Astrocyte (in vitro differentiated cells and primary cell): ENCODE data around the gene SATB2. TPM values are rescaled to one million over a fixed set of nuclear protein-coding genes. Genes with fewer than 3 reads are reported as not detected.

Experiments used
- DNase-seq: peaks from one replicate; pipeline ENCODE4 v3.0.0-alpha.2; 2010; ENCODE audit warnings: low read depth
- FAIRE-seq: peaks from 2 replicates; lab custom pipeline; 2011; peaks lifted over from hg19 to GRCh38; lab: Jason Lieb, UNC
- H2AFZ ChIP-seq: 2 replicates; pipeline ENCODE4 v1.6.0; 2012; ENCODE audit warnings: low read depth, low read length, inconsistent platforms
- H3K27ac ChIP-seq: 2 replicates; pipeline ENCODE4 v1.5.1; 2011; ENCODE audit warnings: low read depth, low read length, inconsistent platforms
- H3K27me3 ChIP-seq: 2 replicates; pipeline ENCODE4 v1.6.0; 2011; ENCODE audit warnings: low read length, inconsistent platforms; ENCODE audit not compliant: insufficient read depth
- H3K36me3 ChIP-seq: 2 replicates; pipeline ENCODE4 v1.5.1; 2011; ENCODE audit warnings: low read length, inconsistent platforms; ENCODE audit not compliant: insufficient read depth
- H3K4me1 ChIP-seq: 2 replicates; pipeline ENCODE4 v1.5.1; 2011; ENCODE audit warnings: low read length, inconsistent platforms; ENCODE audit not compliant: insufficient read depth
- H3K4me2 ChIP-seq: 2 replicates; pipeline ENCODE4 v1.6.0; 2012; ENCODE audit warnings: low read length, inconsistent platforms
- H3K4me3 ChIP-seq: 2 replicates; pipeline ENCODE4 v1.5.1; 2011; ENCODE audit warnings: low read depth, mild to moderate bottlenecking, low read length, inconsistent platforms; ENCODE audit not compliant: insufficient read depth
- H3K79me2 ChIP-seq: 2 replicates; pipeline ENCODE4 v1.6.0; 2012; ENCODE audit warnings: mild to moderate bottlenecking, low read length, inconsistent platforms; ENCODE audit not compliant: insufficient read depth
- H3K9ac ChIP-seq: 2 replicates; pipeline ENCODE4 v1.6.0; 2012; ENCODE audit warnings: mild to moderate bottlenecking, low read length, inconsistent platforms
- H3K9me3 ChIP-seq: 2 replicates; pipeline ENCODE4 v1.5.1; 2012; ENCODE audit warnings: low read depth, mild to moderate bottlenecking, low read length, inconsistent platforms; ENCODE audit not compliant: insufficient read depth
- H4K20me1 ChIP-seq: 2 replicates; pipeline ENCODE4 v1.6.0; 2012; ENCODE audit warnings: low read length, inconsistent platforms; ENCODE audit not compliant: insufficient read depth
- H3K27ac Mint-ChIP-seq: one replicate; pipeline ENCODE4 v1.8.0; 2021; ENCODE audit warnings: mild to moderate bottlenecking, mixed read lengths; ENCODE audit not compliant: unreplicated experiment
- H3K27me3 Mint-ChIP-seq: one replicate; pipeline ENCODE4 v1.8.0; 2021; ENCODE audit warnings: low read depth, mixed read lengths; ENCODE audit not compliant: unreplicated experiment
- H3K36me3 Mint-ChIP-seq: one replicate; pipeline ENCODE4 v1.8.0; 2021; ENCODE audit warnings: low read depth, mixed read lengths; ENCODE audit not compliant: unreplicated experiment
- H3K4me1 Mint-ChIP-seq: one replicate; pipeline ENCODE4 v1.8.0; 2021; ENCODE audit warnings: low read depth, mixed read lengths; ENCODE audit not compliant: unreplicated experiment
- H3K4me3 Mint-ChIP-seq: one replicate; pipeline ENCODE4 v1.8.0; 2021; ENCODE audit warnings: mild to moderate bottlenecking, moderate library complexity, mixed read lengths; ENCODE audit not compliant: unreplicated experiment
- H3K9me3 Mint-ChIP-seq: one replicate; pipeline ENCODE4 v1.8.0; 2021; ENCODE audit warnings: mild to moderate bottlenecking, mixed read lengths; ENCODE audit not compliant: unreplicated experiment
- CTCF ChIP-seq: IDR thresholded peaks from 2 replicates; pipeline ENCODE4 v1.5.1; 2011; ENCODE audit warnings: low read depth, mild to moderate bottlenecking, inconsistent platforms, low read length, moderate library complexity; ENCODE audit not compliant: insufficient read depth
- EZH2 ChIP-seq: IDR thresholded peaks from 2 replicates; pipeline ENCODE4 v1.6.1; 2012; ENCODE audit warnings: mild to moderate bottlenecking, low read length, inconsistent platforms; ENCODE audit not compliant: insufficient read depth
- total RNA-seq: library from RNA; stranded (reverse); gene quantifications from 2 replicates; pipeline ENCODE4 v1.2.1, GENCODE V29; 2021

Gene SATB2
- total RNA-seq, 1 donor from 2014 or later = 12.3 TPM

GRCh38 chr2:199310771-199311585, 146.8 kb downstream of the SATB2 start:
- Histone ChIP-seq H3K4me3 (no peak overlapping the region), H3K36me3 (peaks cover 4% of the 10 kb centered on the region), H2AFZ (no peak overlapping the region), H3K27me3 (no peaks in the 10 kb centered on the region), H3K4me2 (no peak overlapping the region), H3K9ac (no peak overlapping the region), H3K27ac (no peak overlapping the region), H4K20me1 (no peaks in the 10 kb centered on the region), H3K79me2 (no peaks in the 10 kb centered on the region), H3K9me3 (no peaks in the 10 kb centered on the region), H3K4me1 (peaks cover under 1% of the 10 kb centered on the region)
- TF ChIP-seq CTCF (no peak), EZH2 (no peak)
- Mint-ChIP-seq H3K36me3 (peaks cover 2% of the 10 kb centered on the region), H3K27me3 (no peaks in the 10 kb centered on the region), H3K4me1 (peaks cover 5% of the 10 kb centered on the region), H3K4me3 (no peak overlapping the region), H3K9me3 (no peaks in the 10 kb centered on the region), H3K27ac (no peak overlapping the region)
- no peak for DNase-seq
- no peak for FAIRE-seq

GRCh38 chr2:199309973-199310372, 147.8 kb downstream of the SATB2 start:
- Mint-ChIP-seq H3K4me3 (no peak overlapping the region), H3K36me3 (peaks cover 2% of the 10 kb centered on the region), H3K9me3 (no peaks in the 10 kb centered on the region), H3K27me3 (no peaks in the 10 kb centered on the region), H3K27ac (no peak overlapping the region), H3K4me1 (no peaks in the 10 kb centered on the region)
- no peak for TF ChIP-seq CTCF
- no peak for TF ChIP-seq EZH2
- DNase-seq = no peak
- no peaks in the 10 kb centered on the region for H3K4me1 ChIP-seq
- H3K9ac ChIP-seq = no peak overlapping the region
- no peak overlapping the region for H3K4me2 ChIP-seq
- H3K36me3 ChIP-seq = peaks cover 4% of the 10 kb centered on the region
- H2AFZ ChIP-seq = no peak overlapping the region
- H3K9me3 ChIP-seq = no peaks in the 10 kb centered on the region
- no peaks in the 10 kb centered on the region for H3K27me3 ChIP-seq
- H3K79me2 ChIP-seq = no peaks in the 10 kb centered on the region
- H3K27ac ChIP-seq = no peak overlapping the region
- no peak for FAIRE-seq
- no peak overlapping the region for H3K4me3 ChIP-seq
- H4K20me1 ChIP-seq = no peaks in the 10 kb centered on the region

GRCh38 chr2:199309411-199309810, 148.3 kb downstream of the SATB2 start:
- H3K27me3 ChIP-seq = no peaks in the 10 kb centered on the region
- H3K4me1 ChIP-seq = peaks cover 4% of the 10 kb centered on the region
- no peaks in the 10 kb centered on the region for H3K79me2 ChIP-seq
- no peaks in the 10 kb centered on the region for H3K4me1 Mint-ChIP-seq
- no peak overlapping the region for H3K4me2 ChIP-seq
- no peak for TF ChIP-seq EZH2
- no peak for TF ChIP-seq CTCF
- no peaks in the 10 kb centered on the region for H4K20me1 ChIP-seq
- no peaks in the 10 kb centered on the region for H3K27me3 Mint-ChIP-seq
- H3K9me3 Mint-ChIP-seq = no peaks in the 10 kb centered on the region
- H3K9me3 ChIP-seq = no peaks in the 10 kb centered on the region
- no peak overlapping the region for H3K27ac ChIP-seq
- H3K9ac ChIP-seq = no peak overlapping the region
- FAIRE-seq (no peak), DNase-seq (no peak)
- H3K4me3 Mint-ChIP-seq = no peak overlapping the region
- H3K36me3 ChIP-seq = peaks cover 4% of the 10 kb centered on the region
- no peak overlapping the region for H2AFZ ChIP-seq
- H3K36me3 Mint-ChIP-seq = peaks cover 2% of the 10 kb centered on the region
- H3K4me3 ChIP-seq = no peak overlapping the region
- no peak overlapping the region for H3K27ac Mint-ChIP-seq
